ENCODE data around the gene AMPH. TPM values are rescaled to one million over a fixed set of nuclear protein-coding genes. Genes with fewer than 3 reads are reported as not detected.
A peak's percentile ranks its signal among the peaks of the same experiment; 100 is the strongest.

Gene AMPH
- total RNA-seq, 1 donor from 2014 or later, result 1.8 TPM

DNA sequence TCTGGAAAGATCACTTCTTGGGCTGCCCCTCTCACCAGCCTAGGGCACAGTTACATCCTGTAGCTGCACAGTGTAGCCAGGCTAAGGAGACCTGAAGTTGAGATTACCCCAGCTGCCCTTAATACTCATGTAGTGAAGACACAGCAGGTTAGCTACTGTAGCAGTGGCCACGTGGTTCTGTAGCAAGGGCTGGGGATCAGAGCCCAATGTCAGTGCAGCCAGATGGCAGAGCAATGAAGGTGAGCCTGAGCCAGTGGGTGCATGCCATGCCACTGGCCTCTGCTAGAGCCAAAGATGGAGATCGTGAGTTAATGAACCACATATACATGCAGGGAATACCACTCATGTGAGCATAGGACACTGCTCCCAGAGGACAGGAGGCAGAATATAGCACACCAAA is 15.5 kb downstream of the AMPH start:
- no peak for DNase-seq (ENCODE audit: low spot score, unreplicated experiment)
- Mint-ChIP-seq H3K9me3 (ENCODE audit: low read depth) (no peaks in the 10 kb centered on the region), H3K27me3 (no peaks in the 10 kb centered on the region), H3K4me3 (ENCODE audit: low read depth) (no peak overlapping the region), H3K27ac (no peak overlapping the region), H3K4me1 (ENCODE audit: low read depth) (no peaks in the 10 kb centered on the region), H3K36me3 (ENCODE audit: insufficient read depth) (no peaks in the 10 kb centered on the region)
- no peak for TF ChIP-seq CTCF (IDR thresholded peaks at IDR 0.05; ENCODE audit: unreplicated experiment)

DNA sequence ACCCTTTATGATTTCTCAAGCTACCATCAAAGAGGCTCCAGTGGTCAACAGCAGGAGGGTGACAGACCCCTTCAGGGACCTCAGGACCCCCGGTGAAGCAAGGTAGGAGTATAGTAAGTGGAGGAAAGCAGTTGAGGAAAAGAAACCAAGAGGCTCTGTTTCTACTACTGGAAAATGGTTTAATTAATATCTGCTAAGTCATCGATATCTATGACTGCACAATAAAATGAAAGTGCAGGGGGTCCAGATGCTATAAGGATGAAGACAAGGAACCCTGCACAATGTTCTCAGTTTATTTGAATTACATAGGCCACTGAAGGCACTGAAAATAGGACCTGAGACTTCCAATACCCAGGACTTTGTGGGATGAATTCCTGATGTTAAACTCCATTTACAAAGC is 23.7 kb downstream of the AMPH start:
- Mint-ChIP-seq H3K4me1 (ENCODE audit: low read depth) (no peaks in the 10 kb centered on the region), H3K36me3 (ENCODE audit: insufficient read depth) (no peaks in the 10 kb centered on the region), H3K27ac (no peak overlapping the region), H3K9me3 (ENCODE audit: low read depth) (no peaks in the 10 kb centered on the region), H3K4me3 (ENCODE audit: low read depth) (no peak overlapping the region), H3K27me3 (no peaks in the 10 kb centered on the region)
- TF ChIP-seq CTCF (IDR thresholded peaks at IDR 0.05; ENCODE audit: unreplicated experiment), result no peak
- no peak for DNase-seq (ENCODE audit: low spot score, unreplicated experiment)

- no peaks in the 10 kb centered on the region for H3K36me3 Mint-ChIP-seq (ENCODE audit: insufficient read depth)
- H3K27me3 Mint-ChIP-seq, result peaks cover 3% of the 10 kb centered on the region
- H3K27ac Mint-ChIP-seq, result peak overlapping the region; percentile 14
- no peak for DNase-seq (ENCODE audit: low spot score, unreplicated experiment)
- TF ChIP-seq CTCF (IDR thresholded peaks at IDR 0.05; ENCODE audit: unreplicated experiment), result no peak
- no peaks in the 10 kb centered on the region for H3K9me3 Mint-ChIP-seq (ENCODE audit: low read depth)
- no peak overlapping the region for H3K4me3 Mint-ChIP-seq (ENCODE audit: low read depth)
- no peaks in the 10 kb centered on the region for H3K4me1 Mint-ChIP-seq (ENCODE audit: low read depth)
Measured at GRCh38 chr7:38600741-38601140, 30.4 kb downstream of the AMPH start.

- Mint-ChIP-seq H3K4me3 (ENCODE audit: low read depth) (no peak overlapping the region), H3K9me3 (ENCODE audit: low read depth) (no peaks in the 10 kb centered on the region), H3K36me3 (ENCODE audit: insufficient read depth) (no peaks in the 10 kb centered on the region), H3K27me3 (peaks cover 6% of the 10 kb centered on the region), H3K4me1 (ENCODE audit: low read depth) (peaks cover 3% of the 10 kb centered on the region), H3K27ac (no peak overlapping the region)
- no peak for DNase-seq (ENCODE audit: low spot score, unreplicated experiment)
- no peak for TF ChIP-seq CTCF (IDR thresholded peaks at IDR 0.05; ENCODE audit: unreplicated experiment)
Measured at GRCh38 chr7:38594949-38595348, 36.2 kb downstream of the AMPH start.

GRCh38 chr7:38592737-38593288 is 38.4 kb downstream of the AMPH start:
- no peak for TF ChIP-seq CTCF (IDR thresholded peaks at IDR 0.05; ENCODE audit: unreplicated experiment)
- no peak overlapping the region for H3K4me3 Mint-ChIP-seq (ENCODE audit: low read depth)
- no peaks in the 10 kb centered on the region for H3K36me3 Mint-ChIP-seq (ENCODE audit: insufficient read depth)
- no peak overlapping the region for H3K27ac Mint-ChIP-seq
- no peak for DNase-seq (ENCODE audit: low spot score, unreplicated experiment)
- H3K27me3 Mint-ChIP-seq, result peaks cover 6% of the 10 kb centered on the region
- H3K4me1 Mint-ChIP-seq (ENCODE audit: low read depth), result peaks cover 3% of the 10 kb centered on the region
- H3K9me3 Mint-ChIP-seq (ENCODE audit: low read depth), result no peaks in the 10 kb centered on the region

Data from progenitor cell of endocrine pancreas (in vitro differentiated cells).